ENCODE data around the gene NOD2.

The NOD2 gene

DNA sequence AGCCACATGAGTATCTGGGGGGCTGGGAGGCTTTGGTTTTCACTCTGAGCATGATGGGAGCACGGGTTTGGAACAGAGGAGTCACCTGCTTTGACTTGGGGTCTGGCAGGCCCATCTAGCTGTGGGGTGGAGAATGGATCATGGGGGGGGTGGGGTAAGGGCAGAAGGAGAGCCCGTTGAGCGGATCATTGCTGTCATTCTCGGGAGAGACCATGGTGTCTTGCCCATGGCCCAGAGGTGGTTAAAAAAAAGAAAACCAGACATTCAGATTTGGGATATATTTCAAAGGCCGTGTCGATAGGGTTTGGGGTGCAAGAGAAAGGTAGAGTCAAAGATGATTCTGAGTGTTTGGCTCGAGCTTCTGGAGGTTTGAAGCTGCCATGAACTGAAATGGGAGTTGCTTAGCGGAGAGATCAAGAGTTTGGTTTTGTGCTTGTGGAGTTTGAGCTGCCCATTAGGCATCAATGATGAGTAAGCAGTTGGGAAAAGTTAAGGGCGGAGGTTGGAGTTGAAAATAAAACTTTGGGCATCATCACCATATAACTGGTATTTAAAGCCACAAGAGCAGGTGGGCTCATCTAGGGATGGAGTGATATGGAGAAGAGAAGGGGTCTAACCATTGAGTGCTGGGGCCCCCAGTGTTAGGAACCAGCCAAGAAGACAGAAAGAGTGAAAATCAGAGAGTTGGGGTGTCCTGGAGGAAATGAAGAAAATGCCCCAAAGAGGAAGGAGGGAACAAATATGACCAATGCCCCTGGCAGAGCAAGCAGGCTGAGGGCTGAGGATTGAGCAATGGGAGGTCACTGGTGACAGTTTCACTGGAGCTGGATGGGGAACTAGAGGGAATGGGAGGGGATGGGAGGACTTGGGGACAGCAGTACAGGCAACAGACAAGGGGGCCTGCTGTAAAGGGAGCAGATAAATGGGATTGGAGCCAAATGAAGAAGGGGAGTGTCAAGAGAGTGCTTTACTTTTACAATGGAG lies 1.9 kb downstream of the NOD2 start:
- DNase-seq = no peak

DNA sequence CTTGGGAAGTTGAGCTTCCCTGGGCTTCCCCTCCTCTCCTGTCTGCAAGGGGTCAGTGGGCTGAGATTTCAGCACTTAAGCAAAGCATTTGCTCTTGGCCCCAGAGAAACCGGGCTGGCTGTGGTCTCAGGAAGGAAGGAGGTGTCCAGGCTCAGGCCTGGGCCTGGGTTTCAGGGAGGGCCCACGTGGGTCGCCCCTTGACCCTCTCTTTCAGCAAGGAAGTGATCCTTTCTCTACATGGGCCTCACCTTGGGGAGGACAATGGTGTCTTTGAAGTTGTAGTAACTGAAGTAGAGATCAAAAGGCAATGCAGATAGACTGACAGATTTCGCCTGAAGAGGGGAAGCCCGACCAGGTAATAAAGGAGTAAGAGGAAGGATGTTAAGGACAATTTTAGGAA lies 2.7 kb downstream of the NOD2 start:
- DNase-seq = no peak

DNA sequence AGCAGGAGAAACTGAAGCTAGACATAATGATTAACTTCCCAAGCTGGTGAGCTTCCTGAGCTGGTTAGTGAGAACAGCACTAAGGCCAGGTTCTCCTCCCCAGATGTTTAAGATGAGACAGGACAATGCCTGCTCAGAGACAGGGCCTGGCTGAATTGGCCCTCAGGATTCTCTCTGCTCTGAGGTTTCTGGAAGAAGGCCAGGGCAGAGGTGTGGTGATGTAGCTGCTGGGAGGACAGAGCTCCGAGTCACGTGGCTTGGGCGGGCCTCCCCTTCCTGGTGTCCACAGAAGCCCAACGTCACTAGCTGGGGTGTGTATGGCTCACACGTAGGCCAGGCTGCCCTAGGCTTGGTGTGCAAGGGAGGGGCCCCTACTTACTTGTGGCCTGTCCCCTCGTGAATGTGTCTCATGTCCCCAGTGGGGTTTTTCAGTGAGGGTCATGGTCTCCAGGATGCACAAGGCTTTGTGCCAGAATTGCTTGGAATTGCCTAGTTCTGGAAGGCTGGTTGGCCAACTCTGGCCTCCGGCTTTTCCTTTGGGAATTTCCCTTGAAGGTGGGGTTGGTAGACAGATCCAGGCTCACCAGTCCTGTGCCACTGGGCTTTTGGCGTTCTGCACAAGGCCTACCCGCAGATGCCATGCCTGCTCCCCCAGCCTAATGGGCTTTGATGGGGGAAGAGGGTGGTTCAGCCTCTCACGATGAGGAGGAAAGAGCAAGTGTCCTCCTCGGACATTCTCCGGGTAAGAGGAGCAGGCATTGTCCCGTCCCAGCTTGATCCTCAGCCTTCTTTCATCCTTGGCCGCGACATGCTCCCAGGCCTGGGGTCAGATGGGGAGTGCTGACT lies 3.4 kb downstream of the NOD2 start:
- DNase-seq = no peak

DNA sequence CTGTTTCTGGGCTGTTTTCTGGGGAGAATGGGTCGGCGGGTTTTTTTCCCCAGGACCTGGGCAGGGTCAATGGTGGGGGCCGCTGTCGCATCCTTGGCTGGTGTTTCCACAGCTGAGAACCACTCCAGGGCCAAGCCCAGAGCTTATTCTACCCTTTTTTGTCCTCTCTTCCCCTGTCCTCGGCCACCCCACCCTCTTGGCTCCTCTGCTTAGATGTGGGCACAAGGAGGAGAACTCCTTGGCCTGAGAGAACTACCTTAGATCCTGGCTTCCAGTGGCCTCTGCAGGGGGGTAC lies 4.0 kb downstream of the NOD2 start:
- no peak for DNase-seq

DNA sequence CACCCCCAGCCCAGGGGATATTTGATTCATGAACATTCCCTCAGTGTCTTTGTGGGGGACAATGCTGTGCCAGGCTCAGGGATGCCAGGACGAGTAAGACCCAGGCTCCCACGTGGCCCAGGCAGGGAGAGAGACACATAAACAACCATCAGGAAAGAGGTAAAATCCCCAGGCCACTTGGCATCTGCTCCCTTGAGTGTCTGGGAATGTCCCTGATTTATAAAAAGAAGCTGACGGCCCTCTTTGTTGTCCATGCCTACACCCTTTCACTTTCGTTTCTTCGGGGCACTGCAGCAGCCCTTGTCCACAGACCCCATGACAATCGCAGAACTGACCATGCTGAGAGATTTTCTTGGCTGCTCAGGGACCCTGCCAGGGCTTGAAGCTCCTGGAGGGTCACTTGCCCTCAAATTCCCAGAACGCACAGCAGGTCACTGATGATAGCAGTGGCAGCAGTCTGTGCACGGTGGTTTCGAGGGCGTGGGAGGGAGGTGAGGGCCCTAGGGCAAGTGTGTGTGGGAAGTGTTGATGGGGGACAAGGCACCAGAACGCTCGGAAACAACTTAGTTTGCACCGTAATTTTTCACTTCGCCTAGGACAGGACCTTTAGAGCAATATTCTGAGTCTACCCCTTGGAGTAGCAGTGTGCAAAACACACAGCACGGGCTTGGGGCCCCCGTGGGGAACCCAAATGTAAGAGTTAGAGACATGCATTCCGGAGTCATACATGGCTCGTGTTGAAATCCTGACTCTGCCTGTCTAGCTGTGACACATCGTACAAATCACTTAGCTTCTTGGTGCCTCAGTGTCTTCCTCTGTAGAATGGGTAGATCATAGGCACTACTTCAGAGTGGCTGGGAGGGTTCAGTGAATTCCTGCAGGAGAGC lies 4.7 kb downstream of the NOD2 start:
- DNase-seq = no peak

DNA sequence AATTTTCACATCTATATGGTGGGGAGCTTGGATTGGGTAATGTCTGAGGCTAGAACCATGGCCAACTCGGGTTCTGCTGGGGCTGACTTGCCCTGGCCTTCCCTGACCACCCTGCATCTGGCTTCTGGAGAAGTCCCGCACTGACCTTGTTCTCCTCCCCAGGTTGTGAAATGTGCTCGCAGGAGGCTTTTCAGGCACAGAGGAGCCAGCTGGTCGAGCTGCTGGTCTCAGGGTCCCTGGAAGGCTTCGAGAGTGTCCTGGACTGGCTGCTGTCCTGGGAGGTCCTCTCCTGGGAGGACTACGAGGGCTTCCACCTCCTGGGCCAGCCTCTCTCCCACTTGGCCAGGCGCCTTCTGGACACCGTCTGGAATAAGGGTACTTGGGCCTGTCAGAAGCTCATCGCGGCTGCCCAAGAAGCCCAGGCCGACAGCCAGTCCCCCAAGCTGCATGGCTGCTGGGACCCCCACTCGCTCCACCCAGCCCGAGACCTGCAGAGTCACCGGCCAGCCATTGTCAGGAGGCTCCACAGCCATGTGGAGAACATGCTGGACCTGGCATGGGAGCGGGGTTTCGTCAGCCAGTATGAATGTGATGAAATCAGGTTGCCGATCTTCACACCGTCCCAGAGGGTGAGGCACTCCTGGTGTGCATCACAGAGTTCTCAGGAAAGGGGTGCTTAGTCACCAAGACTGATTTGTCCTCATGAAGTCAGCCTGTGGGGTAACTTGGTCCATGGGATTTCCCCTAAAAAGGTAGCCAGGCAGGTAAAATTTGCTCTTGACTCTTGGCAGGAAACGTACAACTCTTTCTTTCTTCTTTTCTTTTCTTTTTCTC lies 6.1 kb downstream of the NOD2 start:
- DNase-seq = no peak

DNA sequence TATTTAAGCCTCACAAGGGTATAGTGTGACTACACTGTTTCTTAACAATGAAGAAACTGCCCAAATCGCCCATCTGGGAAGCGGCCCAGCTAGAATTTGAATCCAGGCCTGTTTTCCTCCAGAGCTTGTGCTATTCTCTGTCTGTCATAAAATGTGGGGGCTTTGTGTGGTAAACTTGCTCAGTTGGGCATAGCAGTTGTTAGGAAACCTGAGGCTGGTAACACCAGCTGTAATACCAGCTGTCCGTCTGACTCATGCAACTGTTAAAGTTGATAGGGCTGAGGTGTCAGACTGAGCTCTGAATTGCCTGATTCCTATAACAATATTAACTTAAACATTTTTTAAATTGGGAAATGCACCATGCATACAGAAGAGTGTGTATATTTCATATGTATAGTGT lies 9.3 kb downstream of the NOD2 start:
- DNase-seq = no peak

DNA sequence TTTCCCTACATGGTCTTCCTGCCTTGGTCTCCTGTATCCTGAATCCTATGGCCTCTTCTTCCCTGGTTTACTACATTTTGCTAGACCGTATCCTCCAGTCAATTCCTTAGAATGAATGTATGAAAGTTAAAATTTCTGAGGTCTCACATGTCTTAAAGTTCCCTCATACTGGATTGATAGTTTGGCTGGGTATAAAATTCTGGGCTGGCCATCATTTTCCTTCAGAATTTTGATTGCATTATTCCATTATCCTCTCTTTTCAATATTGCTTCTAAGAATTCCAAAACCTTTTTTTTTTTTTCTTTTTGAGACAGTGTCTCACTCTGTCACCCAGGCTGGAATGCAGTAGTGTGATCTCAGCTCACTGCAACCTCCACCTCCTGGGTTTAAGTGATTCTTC lies 10.8 kb downstream of the NOD2 start:
- no peak for DNase-seq

DNA sequence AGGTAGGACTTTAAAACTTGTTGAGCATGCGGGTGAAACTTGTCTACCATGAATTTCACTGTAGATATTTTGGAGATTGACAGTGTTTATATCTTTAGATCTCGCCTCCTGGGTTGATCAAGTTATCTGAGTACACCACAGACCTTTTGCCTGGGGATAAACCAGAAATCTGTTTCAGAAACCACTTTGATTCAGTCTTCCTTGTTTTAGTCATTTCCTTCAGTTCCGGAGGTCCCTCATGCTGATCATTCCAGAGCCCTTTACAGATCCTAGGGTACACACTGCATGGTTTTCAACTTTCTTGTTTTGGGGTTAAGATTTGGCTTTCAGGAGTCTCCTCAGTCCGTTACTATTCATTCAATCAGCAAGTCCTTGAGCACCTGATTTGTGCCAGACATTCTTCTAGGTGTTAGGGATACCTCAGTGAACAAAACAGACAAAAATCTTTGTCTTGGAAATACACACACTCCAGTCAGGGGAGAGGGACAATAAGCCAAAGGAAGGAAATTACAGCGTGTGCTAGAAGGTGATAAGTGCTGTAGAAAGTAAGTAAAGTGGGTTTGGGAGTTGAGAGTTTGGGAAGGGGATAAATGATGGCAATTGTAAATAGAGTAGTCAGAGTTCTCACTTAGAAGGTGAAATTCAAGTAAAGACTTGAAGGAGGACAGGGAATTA lies 12.2 kb downstream of the NOD2 start:
- no peak for DNase-seq

DNA sequence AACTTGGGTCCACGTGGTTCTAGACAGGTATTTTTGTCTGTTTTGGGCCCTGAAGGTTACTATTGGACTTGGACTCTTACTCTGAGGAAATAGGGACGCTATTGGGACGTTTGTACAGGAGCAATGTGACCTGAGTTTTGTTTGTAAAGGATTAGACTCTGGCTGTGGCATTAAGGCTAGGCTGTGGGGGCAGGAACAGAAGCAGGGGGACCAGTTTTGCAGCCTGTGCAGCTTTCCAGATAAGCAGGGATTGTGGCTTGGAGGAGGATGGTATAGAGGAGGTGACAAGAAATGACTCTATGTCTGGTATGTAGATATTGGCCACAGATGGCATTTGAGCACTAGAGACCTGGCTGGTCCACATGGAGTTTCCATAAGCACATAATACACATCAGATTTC lies 12.8 kb downstream of the NOD2 start:
- no peak for DNase-seq

DNA sequence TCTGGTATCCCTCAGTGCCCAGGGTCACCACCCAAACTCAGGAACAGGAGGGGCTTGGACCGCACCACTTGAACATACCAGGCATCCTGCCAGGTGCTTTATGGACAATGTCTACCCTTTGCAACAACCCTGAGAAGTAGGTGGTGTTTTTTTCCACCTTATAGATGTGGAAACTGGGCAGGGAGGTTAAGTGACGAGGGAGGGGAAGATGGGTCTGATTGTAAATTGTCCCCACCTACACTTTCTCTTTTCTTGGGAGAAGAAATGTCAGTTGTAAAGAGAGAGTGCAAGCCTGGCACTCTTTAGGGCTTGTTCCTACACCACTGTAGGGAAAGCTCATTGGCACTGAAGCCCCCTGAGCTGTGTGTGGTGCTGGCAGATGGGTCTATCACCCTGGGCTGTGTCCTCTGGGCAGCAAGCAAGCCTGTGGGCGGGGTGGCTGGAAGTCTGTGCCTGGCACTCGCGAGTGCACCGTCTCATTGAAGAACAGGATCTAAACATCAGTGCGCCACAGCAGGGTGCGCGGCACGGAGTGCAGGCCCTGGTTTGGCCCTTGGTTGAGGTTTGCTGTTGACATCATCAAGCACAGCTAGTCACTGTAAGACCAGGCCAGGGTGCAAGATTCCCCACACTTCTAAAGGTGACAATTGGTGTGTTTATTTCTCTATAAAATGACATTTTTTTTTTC lies 15.1 kb downstream of the NOD2 start:
- DNase-seq = no peak

DNA sequence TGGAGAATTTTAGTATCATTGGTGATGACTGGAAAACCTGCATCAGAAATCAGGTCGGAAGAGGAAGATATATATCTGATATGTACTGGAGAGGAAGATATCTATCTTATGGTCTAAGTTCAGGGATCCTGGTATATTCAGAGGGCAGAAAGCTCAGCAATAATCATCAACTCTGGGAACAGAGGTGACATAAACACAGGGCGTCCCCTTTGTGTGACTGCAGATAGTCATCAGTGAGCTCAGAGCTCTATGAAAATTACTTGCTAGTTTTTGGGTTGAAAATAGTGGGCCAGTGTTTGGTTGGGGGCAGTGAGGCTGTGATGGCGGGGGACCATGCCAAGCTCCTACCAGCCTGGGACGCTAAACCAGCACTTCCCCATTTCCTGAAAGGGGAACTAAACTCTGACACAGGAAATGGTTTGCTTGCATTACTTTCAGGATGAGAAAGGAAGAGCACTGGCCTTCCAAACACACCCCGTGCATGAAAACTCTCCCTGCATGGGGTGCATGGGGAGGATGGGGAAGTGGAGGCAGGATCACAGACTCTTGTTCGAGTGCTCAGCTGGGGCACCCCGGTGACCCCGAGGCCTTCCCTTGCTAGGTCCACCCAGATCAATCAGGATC lies 15.8 kb downstream of the NOD2 start:
- no peak for DNase-seq

DNA sequence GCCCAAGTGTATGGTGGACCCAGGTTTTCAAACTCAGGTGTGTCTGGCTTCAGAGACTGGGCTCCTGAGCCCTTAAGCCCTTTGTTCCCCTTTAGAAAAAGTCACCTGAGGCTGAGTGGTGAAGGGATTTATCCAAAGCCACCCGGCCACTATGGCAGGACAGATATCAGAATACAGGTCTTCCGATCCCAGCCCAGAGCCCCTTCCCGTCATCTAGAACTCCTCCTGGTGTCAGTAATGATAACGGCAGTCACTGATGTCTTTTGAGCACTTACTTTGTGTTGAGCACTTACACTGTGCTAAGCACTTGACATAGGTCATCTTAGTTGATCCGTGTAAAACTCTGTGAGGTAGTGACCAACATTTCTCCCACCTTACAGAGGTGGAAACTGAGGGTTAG lies 16.6 kb downstream of the NOD2 start:
- no peak for DNase-seq

DNA sequence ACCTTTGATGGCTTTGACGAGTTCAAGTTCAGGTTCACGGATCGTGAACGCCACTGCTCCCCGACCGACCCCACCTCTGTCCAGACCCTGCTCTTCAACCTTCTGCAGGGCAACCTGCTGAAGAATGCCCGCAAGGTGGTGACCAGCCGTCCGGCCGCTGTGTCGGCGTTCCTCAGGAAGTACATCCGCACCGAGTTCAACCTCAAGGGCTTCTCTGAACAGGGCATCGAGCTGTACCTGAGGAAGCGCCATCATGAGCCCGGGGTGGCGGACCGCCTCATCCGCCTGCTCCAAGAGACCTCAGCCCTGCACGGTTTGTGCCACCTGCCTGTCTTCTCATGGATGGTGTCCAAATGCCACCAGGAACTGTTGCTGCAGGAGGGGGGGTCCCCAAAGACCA lies 17.6 kb downstream of the NOD2 start:
- no peak for DNase-seq

DNA sequence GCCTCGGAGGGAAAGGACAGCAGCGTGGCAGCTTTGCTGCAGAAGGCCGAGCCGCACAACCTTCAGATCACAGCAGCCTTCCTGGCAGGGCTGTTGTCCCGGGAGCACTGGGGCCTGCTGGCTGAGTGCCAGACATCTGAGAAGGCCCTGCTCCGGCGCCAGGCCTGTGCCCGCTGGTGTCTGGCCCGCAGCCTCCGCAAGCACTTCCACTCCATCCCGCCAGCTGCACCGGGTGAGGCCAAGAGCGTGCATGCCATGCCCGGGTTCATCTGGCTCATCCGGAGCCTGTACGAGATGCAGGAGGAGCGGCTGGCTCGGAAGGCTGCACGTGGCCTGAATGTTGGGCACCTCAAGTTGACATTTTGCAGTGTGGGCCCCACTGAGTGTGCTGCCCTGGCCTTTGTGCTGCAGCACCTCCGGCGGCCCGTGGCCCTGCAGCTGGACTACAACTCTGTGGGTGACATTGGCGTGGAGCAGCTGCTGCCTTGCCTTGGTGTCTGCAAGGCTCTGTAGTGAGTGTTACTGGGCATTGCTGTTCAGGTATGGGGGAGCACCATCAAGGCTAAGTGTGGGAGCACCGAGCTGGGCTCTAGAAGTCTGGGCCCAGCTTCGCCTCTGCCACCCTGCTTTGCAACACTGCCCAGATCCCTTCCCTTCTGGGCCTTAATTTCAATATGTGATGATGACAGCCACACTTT lies 18.6 kb downstream of the NOD2 start:
- no peak for DNase-seq

DNA sequence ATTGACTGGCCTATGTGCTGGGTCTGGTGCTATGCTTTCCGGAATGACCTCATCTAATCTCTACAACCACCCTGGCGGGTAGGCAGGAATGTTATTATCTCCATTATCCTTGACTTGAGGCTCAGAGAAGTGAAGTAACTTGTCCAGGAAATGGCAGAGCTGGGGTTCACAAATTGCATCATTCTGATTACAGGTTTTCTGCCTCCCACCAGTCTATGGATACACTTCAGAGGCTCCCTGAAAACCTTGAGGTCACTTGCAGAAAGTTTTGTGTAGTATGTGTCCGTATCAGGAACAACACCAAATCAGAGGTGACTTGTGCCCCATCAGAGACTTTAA lies 19.1 kb downstream of the NOD2 start:
- DNase-seq = no peak

DNA sequence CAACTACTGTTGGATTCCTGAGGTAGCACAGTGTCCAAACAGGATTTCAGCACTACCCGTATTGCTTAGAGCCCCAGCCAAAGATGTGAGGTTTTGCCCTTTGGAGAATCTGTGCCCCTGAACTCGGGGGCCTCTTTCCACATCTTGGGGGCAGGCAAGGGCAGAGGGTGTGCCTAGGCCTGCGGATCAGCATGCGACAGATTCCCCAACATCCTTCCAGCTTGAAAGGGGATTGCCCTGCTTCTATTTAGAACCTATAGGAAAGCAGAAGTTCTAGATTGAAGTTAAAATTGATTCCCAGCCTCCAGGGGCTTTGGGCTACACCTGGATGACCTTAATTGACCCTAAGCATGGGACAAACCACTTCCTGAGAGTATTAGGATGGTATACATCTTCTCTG lies 19.6 kb downstream of the NOD2 start:
- DNase-seq = no peak

DNA sequence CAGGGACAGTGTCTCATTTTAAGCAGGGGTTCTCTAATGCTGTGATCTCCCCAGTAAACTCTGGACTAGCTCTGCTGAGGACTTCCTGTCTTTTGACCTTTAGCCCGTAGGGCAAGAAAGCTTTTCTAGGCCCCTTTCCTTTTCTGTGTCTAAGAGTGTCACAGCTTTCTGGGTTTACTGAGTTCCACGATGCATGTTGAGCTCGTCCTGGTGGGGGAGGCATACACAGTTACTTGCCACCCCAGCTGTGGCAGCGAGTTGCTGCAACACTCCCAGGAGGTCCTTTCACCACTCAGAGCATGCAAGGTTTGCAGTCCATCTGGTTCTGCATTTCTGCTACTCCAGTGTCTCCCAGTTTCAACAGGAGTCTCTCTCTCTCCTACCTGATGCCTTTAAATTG lies 23.7 kb downstream of the NOD2 start:
- no peak for DNase-seq

DNA sequence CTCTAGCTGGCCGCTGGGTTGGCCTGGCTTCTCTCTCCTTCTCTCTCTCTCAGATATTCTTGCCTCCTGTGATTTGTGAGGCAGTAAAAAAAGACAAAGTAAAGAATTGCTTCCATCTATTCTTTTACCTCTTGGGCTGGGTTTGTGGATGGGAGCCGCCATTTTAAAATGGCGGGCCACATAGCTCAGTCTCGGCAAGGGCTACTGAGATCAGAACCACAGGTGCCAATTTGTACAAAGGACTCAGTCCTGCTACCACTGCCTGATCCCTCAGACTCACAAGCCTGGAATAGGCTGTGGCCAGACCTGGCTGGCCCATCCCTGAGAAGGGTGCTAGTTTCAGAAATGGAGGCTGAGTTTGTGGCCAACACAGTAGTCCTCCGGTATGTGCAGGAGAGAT lies 24.1 kb downstream of the NOD2 start:
- no peak for DNase-seq

Measured in SW 1271 (cell line).